ENCODE data around the gene ACOT6.

Gene ACOT6

DNA sequence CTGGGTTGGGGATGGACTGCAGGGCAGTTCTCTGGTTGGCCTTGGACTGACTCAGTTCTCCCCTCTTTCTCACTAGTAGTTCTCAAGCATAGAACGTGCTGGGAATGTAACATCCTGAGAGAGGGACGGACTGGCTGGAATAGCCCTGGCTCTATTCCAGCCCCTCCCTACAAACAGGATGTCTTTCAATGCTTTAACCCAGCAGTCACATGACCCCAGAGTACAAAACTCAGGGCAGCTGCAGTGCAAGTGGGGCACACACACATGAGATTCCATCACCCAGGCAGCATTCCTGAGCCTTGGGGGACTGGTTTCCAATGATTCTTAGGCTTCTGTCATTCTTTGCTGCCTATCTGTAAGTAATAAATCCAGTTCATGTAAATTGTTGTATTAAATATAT is 1.6 kb upstream of the ACOT6 start:
- TF ChIP-seq, protein P1, sequence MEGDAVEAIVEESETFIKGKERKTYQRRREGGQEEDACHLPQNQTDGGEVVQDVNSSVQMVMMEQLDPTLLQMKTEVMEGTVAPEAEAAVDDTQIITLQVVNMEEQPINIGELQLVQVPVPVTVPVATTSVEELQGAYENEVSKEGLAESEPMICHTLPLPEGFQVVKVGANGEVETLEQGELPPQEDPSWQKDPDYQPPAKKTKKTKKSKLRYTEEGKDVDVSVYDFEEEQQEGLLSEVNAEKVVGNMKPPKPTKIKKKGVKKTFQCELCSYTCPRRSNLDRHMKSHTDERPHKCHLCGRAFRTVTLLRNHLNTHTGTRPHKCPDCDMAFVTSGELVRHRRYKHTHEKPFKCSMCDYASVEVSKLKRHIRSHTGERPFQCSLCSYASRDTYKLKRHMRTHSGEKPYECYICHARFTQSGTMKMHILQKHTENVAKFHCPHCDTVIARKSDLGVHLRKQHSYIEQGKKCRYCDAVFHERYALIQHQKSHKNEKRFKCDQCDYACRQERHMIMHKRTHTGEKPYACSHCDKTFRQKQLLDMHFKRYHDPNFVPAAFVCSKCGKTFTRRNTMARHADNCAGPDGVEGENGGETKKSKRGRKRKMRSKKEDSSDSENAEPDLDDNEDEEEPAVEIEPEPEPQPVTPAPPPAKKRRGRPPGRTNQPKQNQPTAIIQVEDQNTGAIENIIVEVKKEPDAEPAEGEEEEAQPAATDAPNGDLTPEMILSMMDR (IDR thresholded peaks at IDR 0.05; ENCODE audit: control extremely low read depth, extremely low read depth, low read depth, missing control alignments) = no peak
- CTCF ChIA-PET = no interaction called here
- DNase-seq (ENCODE audit: extremely low spot score) = no peak
- POLR2A ChIA-PET = no interaction called here

DNA sequence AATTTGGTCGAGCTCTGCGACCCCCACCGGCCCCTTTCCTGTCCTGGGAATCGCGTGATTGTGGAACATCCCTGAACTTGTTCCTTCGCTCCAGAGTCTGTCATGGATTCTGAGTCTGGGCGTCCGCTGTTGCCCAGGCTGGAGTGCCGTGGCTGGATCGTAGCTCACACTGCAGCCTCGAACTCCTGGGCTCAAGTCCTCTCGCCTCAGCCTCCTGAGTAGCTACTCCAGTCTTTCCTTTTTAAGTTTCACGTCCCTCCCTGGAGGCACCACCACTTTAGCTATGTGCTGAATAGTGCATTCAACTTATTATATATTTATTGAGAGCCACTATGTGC is 698 bp downstream of the ACOT6 start:
- CTCF ChIA-PET = interaction anchor here (0.6 to 2.1 kb wide), 7 partner anchors 9 to 104 kb away, joined by 3 to 8 read pairs (median 3); no protein-coding TSS in a partner anchor
- TF ChIP-seq, protein P1 (IDR thresholded peaks at IDR 0.05; ENCODE audit: control extremely low read depth, extremely low read depth, low read depth, missing control alignments) = no peak
- POLR2A ChIA-PET = interaction anchor here (1.3 kb wide), 1 partner anchor 14 kb away, joined by 4 read pairs; no protein-coding TSS in a partner anchor
- DNase-seq (ENCODE audit: extremely low spot score) = no peak

DNA sequence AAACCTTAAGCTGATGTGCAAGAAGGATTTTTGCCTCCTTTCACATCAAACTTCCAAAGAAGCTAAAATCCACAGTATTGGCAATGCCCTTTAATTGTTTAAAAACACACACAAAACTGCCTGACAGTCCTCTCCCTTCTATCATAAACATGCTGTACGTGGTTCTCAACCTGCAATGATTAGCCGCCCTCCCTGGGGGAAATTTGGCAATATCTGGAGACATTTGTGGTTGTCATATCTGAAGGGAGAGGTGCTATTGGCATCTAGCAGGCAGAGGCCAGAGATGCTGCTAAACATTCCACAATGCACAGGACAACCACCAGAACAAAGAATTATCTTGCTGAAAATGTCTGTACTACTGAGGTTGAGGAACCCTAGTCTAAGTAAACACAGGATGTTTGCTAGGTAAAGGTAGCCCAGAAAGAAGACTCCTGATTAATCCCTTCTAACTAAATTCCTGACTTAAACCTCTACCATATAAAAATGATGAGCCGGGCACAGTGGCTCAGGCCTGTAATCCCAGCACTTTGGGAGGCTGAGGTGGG is 1.2 kb downstream of the ACOT6 start:
- CTCF ChIA-PET = interaction anchor here (1.0 to 2.1 kb wide), 4 partner anchors 9 to 105 kb away, joined by 4 to 8 read pairs (median 6); no protein-coding TSS in a partner anchor
- POLR2A ChIA-PET = interaction anchor here (1.3 kb wide), 1 partner anchor 13 kb away, joined by 4 read pairs; no protein-coding TSS in a partner anchor
- no peak for DNase-seq (ENCODE audit: extremely low spot score)
- TF ChIP-seq, protein P1 (IDR thresholded peaks at IDR 0.05; ENCODE audit: control extremely low read depth, extremely low read depth, low read depth, missing control alignments) = no peak

DNA sequence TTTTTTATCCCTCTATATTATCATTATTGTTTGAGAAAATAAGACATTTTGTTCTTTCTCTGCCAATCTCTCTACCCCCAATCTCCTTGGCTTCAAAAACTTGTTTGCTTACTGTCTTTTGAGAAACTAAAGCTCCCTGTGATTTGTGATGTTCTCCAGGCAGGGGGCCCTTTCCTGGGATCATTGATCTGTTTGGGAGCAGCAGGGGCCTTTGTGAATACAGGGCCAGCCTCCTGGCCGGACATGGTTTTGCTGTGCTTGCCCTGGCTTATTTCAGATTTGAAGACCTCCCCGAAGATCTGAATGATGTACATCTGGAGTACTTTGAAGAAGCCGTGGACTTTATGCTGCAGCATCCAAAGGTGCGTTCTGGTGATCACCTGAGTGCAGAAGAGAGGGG is 4.5 kb downstream of the ACOT6 start:
- POLR2A ChIA-PET = no interaction called here
- CTCF ChIA-PET = interaction anchor here (1.0 to 1.8 kb wide), 3 partner anchors 9 to 108 kb away, joined by 3 to 6 read pairs (median 6); no protein-coding TSS in a partner anchor

DNA sequence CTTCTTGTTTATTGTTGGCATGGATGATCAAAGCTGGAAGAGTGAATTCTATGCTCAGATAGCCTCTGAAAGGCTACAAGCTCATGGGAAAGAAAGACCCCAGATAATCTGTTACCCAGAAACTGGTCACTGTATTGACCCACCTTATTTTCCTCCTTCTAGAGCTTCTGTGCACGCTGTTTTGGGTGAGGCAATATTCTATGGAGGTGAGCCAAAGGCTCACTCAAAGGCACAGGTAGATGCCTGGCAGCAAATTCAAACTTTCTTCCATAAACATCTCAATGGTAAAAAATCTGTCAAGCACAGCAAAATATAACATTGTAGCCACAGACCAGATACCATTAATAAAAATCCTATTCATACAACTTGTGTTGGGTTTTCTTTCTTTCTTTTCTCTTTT is 7.2 kb downstream of the ACOT6 start:
- ChIA-PET CTCF (interaction anchor here (1.1 to 1.5 kb wide), 3 partner anchors 10 to 15 kb away, joined by 3 to 5 read pairs (median 5); no protein-coding TSS in a partner anchor), POLR2A (no interaction called here)
- DNase-seq (ENCODE audit: extremely low spot score) = no peak
- TF ChIP-seq, protein P1 (IDR thresholded peaks at IDR 0.05; ENCODE audit: control extremely low read depth, extremely low read depth, low read depth, missing control alignments) = no peak

More for the DNA sequence above, 4.5 kb downstream of the ACOT6 start:
- TF ChIP-seq, protein P1 (IDR thresholded peaks at IDR 0.05; ENCODE audit: control extremely low read depth, extremely low read depth, low read depth, missing control alignments) = no peak
- no peak for DNase-seq (ENCODE audit: extremely low spot score)

DNA sequence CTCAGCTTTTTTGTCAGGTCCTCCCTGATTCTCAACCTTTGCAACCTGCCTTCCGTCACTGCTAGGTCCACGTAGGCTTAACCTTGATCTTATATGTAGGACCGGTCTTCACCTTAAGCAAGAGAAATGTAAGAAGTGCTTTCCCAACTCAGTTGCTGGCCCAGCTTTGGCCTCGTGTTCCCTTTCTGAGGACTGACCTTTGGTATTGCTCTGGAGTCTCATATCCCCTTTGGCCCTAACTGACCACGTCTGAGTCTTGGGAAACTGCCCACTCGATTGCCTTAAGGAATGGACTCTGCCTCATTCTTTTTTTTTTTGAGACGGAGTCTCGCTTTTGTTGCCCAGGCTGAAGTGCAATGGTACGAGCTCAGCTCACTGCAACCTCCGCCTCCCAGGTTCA is 8.0 kb downstream of the ACOT6 start:
- ChIA-PET CTCF (interaction anchor here (1.5 kb wide), 1 partner anchor 13 kb away, joined by 5 read pairs; no protein-coding TSS in a partner anchor), POLR2A (no interaction called here)
- DNase-seq (ENCODE audit: extremely low spot score) = no peak
- TF ChIP-seq, protein P1 (IDR thresholded peaks at IDR 0.05; ENCODE audit: control extremely low read depth, extremely low read depth, low read depth, missing control alignments) = no peak
